CD4-positive, alpha-beta T cell treated with Interleukin-6 for 4 hours (primary cell): ENCODE data around the gene RAB26.
"Not testable (repeated sequence)": the region's sequence is repeated elsewhere in the genome, so short reads cannot be mapped to it uniquely, and the experiment has no call there.

Experiments used
- DNase-seq: peaks from one replicate; pipeline ENCODE4 v3.0.0-alpha.2; 2020; ENCODE audit warnings: mixed read lengths

Gene RAB26, protein sequence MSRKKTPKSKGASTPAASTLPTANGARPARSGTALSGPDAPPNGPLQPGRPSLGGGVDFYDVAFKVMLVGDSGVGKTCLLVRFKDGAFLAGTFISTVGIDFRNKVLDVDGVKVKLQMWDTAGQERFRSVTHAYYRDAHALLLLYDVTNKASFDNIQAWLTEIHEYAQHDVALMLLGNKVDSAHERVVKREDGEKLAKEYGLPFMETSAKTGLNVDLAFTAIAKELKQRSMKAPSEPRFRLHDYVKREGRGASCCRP

DNA sequence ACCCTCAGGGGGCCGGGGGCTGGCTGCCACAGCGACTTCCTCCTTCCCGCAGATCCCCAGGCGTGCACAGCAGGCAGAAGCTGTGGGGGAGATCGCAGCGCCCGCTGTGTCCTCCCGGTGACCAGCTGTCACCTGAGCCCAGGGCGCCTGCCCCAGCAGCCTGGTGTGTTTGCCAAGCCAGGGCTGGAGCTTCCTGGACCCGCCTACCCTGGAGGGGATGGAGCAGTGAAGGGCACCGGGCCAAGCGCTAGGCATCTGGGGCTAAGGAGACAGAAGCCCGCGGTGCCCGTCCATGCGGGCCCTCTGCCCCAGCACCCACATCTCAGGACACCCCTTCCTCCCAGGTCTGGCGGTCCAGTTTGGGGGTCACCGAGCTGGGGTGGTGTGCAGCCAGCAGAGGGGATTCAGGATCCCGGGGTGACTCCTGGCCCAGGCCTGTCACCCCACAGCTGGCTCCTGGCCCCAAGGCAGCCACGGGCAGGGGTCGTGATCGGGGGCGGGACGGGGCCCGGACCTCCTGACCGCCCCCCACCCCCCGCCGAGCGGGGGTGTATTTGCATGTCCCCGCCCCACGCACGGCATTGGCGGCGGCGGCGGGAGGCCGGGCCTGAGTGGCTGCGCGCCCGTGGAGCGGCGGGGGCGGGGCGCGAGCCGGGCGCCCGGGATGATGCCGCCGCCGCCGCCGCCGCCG lies at the start of gene RAB26:
Gene RAB26 (plus strand): TSS at position 645 of the 691 bp plus-strand sequence. CDS start 159 bp downstream, outside the sequence.
- DNase-seq = peak; percentile 72

DNA sequence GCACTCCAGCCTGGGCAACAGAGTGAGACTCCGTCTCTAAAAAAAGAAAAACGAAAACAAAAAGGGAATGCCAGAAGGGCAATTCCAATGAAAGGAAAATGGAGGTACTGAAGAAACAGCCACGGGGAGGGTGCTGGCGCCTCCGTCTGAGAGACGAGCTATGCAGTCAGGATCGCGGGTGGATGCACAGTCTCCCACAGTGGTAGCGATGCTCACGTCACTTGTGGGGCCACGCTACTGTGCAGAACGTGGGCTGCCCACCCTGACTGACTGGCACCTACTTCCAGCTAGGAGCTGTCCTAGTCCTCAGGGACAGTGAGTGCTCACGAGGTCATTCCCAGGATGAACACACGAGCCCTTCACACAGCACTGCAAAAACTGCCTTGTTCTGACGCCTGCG lies 46.8 kb upstream of the RAB26 start:
- DNase-seq = not testable (repeated sequence)

DNA sequence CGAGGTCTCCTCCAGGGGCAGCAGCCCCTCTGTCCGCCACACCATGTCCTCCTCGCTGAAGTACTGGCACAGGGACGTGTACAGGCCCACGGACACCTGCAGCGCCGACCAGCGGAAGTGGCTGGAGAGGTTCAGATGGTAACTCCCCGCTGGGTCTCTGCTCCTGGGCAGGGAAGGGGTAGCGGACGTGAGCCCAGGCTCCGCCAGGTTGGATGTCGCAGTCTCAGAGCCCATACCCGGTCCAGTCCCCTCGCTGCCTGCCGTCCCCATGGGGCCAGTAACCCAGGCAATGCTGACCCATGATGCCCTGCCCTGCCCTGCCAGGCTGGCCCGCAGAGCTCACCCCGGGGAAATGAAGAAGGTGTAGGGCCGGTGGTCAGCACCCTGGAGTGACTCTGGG lies 46.0 kb upstream of the RAB26 start:
- DNase-seq = no peak

DNA sequence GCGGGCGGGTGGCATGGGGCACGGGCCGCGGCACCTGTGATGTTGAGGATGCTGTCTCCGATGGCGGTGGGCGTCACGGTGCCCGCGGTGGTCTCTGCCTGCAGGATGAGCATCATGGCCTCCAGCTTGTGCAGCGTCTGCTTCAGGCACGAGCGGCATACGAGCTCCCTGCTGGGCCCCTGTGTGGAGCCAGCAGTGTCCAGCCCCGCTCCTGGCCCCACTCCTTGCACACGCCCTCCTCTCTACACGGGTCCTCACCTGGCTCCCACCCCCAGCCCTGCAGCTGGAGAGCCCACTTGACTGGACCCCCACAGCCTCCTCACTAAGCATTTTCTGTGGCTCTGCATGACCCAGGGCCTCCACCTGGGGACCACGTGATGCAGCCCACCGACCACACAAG lies 44.0 kb upstream of the RAB26 start:
- not testable (repeated sequence) for DNase-seq

DNA sequence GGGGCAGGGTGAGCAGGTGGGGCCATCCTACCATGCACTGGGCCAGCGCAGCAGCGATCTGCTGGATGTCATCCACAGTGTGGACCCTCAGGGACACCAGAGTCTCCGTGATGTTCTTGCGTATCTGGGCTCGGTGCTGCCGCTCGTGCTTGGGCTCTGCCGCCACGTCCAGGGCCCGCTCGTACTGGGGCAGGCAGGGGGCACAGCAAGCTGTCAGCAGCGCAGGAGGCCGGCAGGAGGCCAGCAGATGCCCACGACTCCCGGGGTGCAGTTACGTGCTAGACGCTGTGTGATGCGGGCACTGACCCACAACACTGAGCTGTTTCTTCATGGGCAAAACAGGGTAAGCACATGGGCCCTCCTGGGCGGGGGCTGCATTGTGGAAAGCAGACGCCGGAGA lies 43.1 kb upstream of the RAB26 start:
- not testable (repeated sequence) for DNase-seq

DNA sequence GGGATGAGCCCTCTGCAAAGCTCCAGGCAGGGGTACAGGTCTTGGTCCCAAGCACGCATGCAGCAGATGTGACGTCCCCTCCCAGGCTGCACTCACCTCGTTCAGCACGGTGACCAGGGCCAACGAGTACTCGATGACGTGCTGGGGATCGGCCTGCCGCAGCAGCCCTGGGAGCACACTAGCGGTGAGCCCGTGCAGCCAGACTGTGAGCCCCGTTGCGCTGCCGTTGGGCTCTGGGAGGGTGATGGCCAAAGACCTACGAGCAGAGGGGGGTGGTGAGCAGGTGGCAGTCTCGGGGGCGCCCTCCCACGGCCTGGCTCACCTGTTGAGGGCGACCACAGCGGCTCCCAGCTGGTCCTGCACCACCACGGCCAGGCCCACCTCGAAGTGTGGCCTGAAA lies 42.7 kb upstream of the RAB26 start:
- DNase-seq = not testable (repeated sequence)

DNA sequence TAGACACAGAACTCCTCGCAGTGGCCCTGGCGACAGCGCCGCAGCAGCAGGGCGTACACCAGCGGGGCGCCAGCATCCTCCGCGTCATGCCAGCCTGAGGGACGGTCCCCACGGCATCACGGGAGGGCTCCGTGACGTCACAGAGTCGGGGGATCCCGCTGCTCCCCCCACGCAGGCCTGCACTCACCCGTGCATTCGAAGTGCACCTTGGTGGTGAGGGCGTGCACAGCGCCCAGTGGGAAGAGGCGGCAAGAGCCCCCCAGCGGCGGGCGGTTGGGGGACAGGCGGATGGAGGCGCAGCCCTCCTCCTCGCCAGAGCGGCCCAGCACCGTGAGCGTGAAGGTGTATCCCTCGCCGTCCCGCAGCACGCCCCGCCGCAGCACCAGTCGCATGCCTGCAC lies 42.2 kb upstream of the RAB26 start:
- DNase-seq = not testable (repeated sequence)

DNA sequence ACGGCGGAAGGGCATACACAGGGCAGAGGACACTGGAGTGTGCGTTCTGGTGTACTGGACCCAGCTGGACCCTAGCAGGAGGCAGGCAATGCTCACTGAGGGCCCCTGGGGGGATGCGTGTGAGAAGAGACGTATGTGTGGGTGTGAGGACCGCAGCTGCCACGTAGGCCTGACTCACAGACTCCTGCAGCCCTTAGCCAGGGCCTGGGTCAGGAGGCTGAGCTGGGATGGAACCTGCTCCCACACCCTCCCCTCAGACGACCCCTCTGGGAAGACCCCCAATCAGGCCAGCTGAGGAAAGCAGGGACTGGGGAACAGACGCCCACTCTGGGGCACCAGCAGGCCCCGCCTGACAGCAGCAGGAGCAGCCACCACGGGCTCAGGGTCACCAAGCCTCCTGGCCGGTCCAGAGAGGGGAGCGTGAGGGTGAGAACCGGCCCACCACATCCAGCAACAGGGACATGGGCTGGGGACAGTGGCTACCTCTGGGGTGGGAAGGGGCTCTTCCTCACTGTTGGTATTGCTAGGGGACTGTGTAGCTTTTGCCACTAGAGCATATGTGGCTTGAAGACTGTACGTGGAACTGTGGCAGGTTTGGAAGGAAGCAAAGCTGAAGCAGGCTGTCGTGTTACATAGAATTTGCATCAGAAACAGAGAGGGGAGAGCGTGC lies 41.2 kb upstream of the RAB26 start:
- DNase-seq = not testable (repeated sequence)

DNA sequence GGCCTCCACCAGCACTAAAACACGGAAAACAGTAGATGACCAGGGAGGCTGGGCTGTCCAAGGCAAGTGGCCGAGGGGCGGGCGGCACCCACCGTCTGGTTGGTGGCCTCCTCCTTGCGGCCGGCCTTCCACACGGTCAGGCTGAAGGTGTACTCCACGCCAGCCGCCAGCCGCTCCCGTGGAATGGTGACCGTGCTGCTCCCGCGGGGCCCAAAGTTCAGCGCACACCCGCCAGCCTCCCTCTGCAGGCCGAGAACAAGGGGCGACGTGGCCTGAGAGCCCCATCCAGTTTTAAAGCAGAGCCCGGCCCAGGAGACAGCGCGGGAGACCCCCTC lies 40.7 kb upstream of the RAB26 start:
- DNase-seq = not testable (repeated sequence)

DNA sequence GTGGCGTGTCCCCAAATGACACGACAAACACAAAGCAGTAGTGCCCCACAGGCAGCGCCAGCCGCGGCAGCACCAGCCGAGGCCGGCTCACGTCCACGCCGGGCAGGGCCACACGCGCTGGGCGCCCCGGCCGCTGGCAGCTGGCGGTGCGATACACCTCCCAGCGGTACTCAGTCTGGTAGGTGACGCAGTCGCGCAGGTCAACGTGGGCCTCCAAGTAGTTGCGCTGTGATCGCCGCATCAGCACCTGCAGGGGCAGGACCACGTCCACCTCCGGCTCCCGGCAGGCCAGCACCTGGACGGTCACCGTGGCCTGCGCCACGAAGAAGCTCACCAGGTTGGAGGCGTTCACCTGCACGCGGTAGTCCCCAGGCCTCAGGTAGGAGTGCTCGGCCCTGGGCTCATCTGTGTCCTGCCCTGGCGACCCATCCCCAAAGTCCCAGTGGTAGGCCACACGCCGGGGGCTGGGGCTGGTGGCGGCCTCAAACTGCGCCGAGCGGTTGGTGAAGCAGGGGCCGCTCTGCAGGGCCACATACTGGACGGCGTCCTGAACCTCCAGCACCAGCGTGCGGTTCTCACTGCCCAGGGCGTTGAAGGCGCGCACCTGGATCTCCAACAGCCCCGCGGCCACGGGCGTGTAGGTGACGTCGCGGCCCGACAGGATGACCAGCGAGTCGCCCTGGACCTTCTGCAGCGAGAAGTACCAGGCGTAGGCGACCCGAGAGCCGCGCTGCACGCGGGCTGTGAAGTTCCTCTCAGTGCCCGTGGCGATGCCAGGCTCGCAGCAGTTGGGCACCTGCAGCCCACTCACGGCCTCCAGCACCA lies 39.8 kb upstream of the RAB26 start:
- DNase-seq = not testable (repeated sequence)

DNA sequence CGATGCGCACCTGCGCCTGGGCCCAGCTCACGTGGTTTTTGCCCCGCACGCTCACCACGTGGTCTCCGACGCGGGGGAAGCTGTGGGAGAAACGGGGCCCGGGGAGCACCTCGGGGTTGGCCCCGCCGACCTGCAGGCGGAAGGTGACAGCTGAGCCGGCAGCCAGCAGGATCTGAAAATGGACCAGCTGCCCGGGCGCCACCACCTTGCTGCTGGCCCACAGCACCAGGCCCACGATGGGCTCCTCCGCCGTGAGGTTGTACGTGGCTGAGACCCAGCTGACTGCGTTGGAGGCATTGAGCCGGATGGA lies 39.2 kb upstream of the RAB26 start:
- not testable (repeated sequence) for DNase-seq

DNA sequence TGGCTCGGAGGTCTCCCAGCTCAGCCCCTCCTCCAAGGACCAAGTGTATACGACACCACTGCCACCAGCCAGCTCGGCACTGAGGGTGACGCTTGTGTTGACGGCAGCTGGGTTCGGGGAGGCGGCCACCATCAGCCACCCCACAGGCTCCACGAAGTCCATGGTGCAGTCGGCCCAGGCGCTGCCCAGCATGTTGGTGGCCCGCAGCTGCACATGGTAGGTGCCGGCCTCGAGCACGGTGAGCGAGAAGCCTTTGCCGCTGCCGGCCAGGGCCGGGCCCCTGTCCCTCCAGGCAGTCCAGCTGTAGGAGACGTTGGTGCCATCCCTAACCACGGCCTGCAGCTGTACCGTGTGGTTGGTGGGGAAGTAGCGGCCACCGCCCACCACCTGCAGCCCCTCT lies 38.6 kb upstream of the RAB26 start:
- not testable (repeated sequence) for DNase-seq

DNA sequence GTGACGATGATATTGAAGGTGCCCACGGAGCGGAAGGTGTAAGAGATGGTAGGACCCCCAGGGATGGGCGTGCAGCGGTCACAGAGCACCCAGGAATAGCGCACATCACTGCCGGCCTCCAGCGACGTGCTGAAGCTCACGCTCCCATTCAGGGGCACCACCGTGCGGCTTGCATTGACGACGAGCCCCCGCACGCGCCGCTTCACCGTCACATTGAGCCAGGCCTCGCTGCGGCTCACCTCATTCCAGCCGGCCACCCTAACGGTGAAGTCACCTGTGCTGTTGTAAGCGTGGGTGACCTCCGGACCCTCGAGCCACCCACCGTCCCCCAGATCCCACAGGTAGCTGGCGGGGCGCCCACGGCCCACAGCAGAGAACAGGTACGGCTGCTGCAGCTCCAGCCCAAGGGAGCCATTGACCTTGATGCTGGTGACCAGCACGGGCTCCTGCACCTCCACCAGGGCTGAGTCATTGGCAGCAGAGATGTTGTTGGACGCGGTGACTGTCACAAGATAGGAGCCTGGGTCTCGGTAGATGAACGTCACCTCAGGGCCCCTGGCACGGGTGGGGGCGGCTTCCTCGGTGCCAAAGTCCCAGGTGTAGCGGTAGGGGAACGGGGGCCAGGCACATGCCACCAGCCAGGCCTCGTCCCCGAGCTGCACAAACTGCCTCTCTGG lies 38.0 kb upstream of the RAB26 start:
- DNase-seq = not testable (repeated sequence)

DNA sequence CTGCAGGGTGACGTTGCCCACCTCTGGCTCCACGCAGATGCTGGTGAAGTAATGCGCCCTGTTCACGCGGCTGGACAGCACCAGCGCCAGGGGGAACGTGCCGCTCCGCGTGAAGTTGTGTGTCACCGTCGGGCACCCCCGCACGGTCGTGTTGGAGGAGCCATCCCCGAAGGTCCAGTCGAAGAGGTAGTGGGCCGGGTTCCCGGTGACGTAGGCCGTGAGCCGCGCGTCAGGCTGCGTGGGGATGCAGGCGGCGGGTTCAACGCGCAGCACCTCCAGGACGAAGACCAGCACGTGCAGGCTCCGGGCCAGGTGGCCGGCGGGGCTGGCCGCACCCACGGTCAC lies 37.4 kb upstream of the RAB26 start:
- DNase-seq = not testable (repeated sequence)

DNA sequence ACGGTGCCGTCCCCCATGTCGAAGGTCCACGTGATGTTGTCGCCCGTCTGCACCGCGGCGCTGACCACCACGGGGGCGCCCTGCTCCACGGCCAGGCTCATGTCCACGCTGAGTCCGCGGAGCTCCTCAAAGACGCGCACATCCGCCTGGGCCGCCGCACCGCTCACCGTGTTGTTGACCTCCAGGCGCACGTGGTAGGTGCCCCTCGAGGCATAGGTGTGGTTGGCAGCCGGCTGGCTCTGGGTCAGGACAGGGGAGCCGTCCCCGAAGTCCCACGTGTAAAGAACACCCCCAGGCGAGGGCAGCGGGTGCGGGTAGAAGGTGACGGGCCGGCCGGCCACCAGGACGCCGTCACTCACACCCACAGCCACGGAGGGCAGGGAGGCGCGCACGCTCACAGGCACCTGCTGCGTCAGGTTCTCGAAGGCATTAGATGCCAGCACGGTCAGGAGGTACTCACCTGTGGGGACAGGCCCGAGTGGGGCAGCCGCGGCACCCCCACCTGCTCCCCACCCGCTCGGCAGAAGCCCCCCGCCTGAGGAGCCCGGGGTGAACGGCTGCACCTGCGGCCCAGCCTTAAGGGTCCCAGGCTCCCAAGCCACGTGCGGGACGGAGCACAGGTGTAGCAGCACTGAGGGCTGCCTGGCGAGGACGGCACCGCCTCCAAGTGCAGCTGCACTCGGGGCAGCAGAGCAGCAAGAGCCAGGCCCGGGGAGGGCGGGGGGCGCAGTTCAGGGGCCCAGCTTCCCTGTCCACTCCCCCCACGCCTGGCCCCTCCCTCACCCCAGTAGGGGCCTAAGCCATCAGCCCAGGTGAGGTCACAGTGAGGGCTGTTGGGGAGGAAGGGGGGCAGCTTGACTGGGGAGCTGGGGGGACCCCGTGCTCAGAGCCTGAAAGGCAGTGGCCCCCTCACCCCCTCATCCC lies 36.8 kb upstream of the RAB26 start:
- DNase-seq = not testable (repeated sequence)

DNA sequence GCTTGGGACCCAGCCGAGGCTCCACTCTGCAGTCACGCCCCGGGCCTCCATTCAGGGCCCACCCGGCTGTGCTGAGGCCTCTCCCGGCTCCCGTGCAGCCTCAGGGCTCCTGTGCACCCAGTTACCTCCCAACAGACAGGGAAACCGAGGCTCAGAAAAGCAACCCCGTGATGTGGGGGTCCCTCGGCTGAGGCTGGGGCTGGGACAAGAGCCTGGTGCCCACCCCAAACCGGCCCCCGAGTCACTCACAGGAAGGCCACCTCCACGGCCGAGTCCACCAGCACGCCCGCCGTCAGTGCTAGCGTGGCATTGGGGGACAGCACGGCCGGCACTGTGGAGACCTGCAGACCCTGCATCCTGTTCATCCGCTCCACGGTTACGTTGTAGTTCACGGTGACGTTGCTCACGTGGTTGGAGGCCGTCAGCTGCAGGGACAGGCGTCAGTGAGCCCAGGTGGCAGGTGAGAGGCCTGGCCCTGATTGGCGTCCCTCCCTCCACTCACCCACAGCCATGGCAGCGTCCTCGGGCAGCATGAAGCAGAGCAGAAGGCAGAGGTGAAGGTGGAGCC lies 35.8 kb upstream of the RAB26 start:
- DNase-seq = not testable (repeated sequence)

DNA sequence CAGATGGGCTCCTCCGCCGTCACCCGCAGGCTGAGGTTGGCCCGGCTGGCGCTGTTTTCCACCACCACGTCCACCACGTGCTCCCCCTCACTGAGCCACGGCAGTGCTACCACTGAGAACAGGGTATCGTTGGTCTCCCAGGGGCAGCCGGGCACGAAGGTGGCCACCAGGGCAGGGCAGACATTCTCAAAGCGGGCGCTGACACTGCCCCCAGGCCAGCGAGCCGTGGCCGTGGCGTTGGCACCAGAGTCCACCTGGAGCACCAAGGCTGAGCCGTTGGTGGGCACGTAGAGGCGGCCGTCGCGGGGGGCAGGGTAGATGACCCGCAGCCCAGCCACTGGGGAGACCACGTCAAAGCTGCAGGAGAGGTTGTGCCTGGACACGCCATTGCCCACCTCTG lies 34.2 kb upstream of the RAB26 start:
- not testable (repeated sequence) for DNase-seq

DNA sequence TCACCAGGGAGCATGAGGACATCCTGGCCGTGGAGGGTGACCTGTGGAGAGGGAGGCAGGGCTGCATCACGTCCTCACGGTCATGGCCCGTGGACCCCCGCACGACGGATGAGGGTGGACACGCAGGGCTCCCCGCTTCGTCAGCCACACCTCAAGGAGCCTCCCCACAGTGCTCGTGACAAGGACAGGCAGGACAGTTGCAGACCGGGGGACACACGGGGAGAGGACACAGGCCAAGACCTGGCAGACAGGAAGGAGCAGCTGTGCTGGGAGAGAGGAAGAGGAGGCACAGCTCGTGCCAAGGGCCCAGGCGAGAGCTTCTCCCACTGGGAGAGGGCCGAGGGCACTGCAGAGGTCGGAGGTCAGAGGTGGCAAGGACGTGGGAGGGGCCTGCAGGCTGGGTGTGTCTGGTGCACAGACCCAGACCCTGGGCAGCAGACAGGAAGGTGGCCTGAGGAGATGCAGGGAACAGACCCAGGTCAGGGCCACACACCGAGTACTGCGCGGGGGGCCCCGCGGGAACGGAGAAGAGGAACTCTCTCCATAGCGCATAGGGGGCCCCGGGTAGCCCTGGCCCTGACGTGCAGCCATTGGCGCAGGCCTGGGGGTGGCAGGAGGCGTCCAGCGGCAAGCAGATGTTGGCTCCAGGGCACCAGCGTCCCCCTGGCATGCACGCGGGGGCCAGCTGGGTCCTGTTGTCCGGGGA lies 33.4 kb upstream of the RAB26 start:
- DNase-seq = not testable (repeated sequence)

DNA sequence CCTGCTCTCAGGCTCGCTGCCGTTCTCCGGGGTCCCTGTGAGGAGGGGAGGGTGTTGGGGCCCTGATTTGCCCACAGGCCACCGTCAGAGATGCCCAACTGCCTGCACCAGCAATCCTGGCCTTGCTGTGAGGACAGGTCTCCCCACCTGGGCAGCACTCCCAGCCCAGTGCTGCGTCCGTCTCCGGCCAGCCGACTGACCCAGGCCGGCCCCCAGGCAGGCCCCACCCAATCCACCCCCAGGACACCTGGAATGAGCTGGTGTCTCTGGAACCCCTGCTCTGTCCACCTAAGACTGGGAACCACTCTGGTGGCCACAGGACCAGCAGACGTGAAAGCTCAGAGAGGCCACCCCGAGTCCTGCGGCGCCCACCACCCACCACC lies 32.8 kb upstream of the RAB26 start:
- DNase-seq = no peak

DNA sequence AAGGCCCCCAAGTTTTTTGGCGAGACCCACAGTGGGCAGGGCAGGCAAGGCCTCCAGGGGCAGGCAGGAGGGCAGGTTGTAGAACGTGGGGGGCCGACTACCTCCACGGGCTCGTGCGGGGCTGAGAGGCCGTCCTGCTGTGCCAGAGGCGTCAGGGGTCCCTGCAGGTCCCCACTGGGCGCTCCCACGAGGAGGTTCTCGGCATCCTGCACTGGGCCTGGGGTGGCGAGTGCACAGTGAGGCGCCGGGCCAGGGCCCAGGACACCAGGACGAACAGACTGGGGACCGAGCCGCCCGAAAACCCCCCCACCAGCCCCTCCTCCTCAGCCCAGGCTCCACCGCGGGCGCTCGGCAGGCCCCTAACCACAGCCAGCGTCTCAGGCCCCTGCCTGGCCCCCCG lies 32.0 kb upstream of the RAB26 start:
- not testable (repeated sequence) for DNase-seq

DNA sequence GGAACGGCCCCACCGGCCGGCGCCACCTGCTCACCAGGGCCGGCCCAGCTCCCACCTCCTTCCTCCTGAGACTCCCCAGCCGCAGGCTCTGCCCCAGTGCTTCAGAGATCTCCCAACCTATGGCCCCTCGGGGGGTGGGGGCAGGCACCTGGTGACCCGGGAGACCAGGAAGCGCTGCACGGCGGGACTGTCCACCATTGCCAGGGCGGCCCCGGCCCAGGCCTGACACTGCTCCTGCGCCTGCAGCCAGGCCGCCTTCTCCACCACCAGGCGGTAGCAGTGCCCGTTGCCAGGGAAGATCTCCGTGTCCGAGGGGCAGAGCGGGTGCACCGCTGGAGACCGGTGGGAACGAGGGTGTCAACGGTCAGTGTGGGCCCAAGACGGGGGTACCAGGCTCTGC lies 31.1 kb upstream of the RAB26 start:
- not testable (repeated sequence) for DNase-seq
